Left ventricle myocardium inferior (tissue), 1 donor: ENCODE measurements around the gene CCDC8. TPM values are rescaled to one million over a fixed set of nuclear protein-coding genes. Genes with fewer than 3 reads are reported as not detected.
"Not testable (repeated sequence)": the region's sequence is repeated elsewhere in the genome, so short reads cannot be mapped to it uniquely, and the experiment has no call there.

Experiments used
- DNase-seq: peaks from one replicate; pipeline ENCODE4 v3.0.0-alpha.2; 2020
- H3K27ac ChIP-seq: fragments of 200-600 bp; replicated peaks from 2 replicates; pipeline ENCODE4 v1.8.0; 2021
- H3K27me3 ChIP-seq: fragments of 200-600 bp; 2 replicates; pipeline ENCODE4 v1.8.0; 2021; ENCODE audit warnings: low read depth
- H3K36me3 ChIP-seq: fragments of 200-600 bp; 2 replicates; pipeline ENCODE4 v1.8.0; 2021
- H3K4me1 ChIP-seq: fragments of 200-600 bp; 2 replicates; pipeline ENCODE4 v1.8.0; 2021
- H3K4me3 ChIP-seq: fragments of 200-600 bp; 2 replicates; pipeline ENCODE4 v1.8.0; 2021; ENCODE audit warnings: mild to moderate bottlenecking, moderate library complexity
- H3K9me3 ChIP-seq: fragments of 200-600 bp; replicated peaks from 2 replicates; pipeline ENCODE4 v1.8.0; 2021
- intact Hi-C: fragments of 100-400 bp; cut with micrococcal nuclease; formaldehyde crosslinking; loops from one replicate; pipeline ENCODE4 v1.11.0; 2022
- total RNA-seq: library from RNA; stranded (reverse); fragmentation: NEBNext Ultra II Directional; extraction: Animal tissue kit (Norgen Biotek cat#: 25700); gene quantifications from one replicate; pipeline ENCODE4 v1.2.1, GENCODE V29; 2021
- TF ChIP-seq, protein P1 (sequence below): fragments of 200-600 bp; IDR thresholded peaks from 2 replicates; pipeline ENCODE4 v1.8.0; 2021; ENCODE audit warnings: antibody characterized with exemption, mild to moderate bottlenecking, borderline replicate concordance
- donor health status: DM: no; HTN: yes; CAD: no; lungs with severe emphysema.

Gene CCDC8
- total RNA-seq, 1 donor from 2014 or later: 30.8 TPM

- Histone ChIP-seq H3K4me3 (no peak overlapping the region), H3K4me1 (peaks cover 20% of the 10 kb centered on the region), H3K9me3 (no peaks in the 10 kb centered on the region), H3K36me3 (no peaks in the 10 kb centered on the region), H3K27me3 (peaks cover 18% of the 10 kb centered on the region), H3K27ac (no peak overlapping the region)
- TF ChIP-seq, protein P1, sequence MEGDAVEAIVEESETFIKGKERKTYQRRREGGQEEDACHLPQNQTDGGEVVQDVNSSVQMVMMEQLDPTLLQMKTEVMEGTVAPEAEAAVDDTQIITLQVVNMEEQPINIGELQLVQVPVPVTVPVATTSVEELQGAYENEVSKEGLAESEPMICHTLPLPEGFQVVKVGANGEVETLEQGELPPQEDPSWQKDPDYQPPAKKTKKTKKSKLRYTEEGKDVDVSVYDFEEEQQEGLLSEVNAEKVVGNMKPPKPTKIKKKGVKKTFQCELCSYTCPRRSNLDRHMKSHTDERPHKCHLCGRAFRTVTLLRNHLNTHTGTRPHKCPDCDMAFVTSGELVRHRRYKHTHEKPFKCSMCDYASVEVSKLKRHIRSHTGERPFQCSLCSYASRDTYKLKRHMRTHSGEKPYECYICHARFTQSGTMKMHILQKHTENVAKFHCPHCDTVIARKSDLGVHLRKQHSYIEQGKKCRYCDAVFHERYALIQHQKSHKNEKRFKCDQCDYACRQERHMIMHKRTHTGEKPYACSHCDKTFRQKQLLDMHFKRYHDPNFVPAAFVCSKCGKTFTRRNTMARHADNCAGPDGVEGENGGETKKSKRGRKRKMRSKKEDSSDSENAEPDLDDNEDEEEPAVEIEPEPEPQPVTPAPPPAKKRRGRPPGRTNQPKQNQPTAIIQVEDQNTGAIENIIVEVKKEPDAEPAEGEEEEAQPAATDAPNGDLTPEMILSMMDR: no peak
- DNase-seq: no peak
- intact Hi-C loops: no loop called here
These were observed 9.0 kb upstream of the CCDC8 start for GRCh38 chr19:46422344-46422743.

- H3K4me1 ChIP-seq: peaks cover 20% of the 10 kb centered on the region
- no peak overlapping the region for H3K27ac ChIP-seq
- H3K4me3 ChIP-seq: no peak overlapping the region
- no peaks in the 10 kb centered on the region for H3K9me3 ChIP-seq
- TF ChIP-seq, protein P1: no peak
- H3K27me3 ChIP-seq: peaks cover 23% of the 10 kb centered on the region
- intact Hi-C loops: no loop called here
- H3K36me3 ChIP-seq: no peaks in the 10 kb centered on the region
- no peak for DNase-seq
These were observed 6.7 kb upstream of the CCDC8 start for GRCh38 chr19:46420056-46420455.

GRCh38 chr19:46415804-46416709 lies 2.7 kb upstream of the CCDC8 start:
- H3K27me3 ChIP-seq: peaks cover 46% of the 10 kb centered on the region
- H3K4me1 ChIP-seq: peaks cover 38% of the 10 kb centered on the region
- H3K27ac ChIP-seq: peak overlapping the region; percentile 59
- DNase-seq: peak; percentile 89
- intact Hi-C loops, H3K36me3 ChIP-seq, H3K9me3 ChIP-seq: not testable (repeated sequence)
- H3K4me3 ChIP-seq: peak overlapping the region; percentile 57

- peaks cover 50% of the 10 kb centered on the region for H3K4me1 ChIP-seq
- DNase-seq, intact Hi-C loops, H3K36me3 ChIP-seq, H3K27ac ChIP-seq, H3K9me3 ChIP-seq, H3K4me3 ChIP-seq: not testable (repeated sequence)
- peaks cover 53% of the 10 kb centered on the region for H3K27me3 ChIP-seq
These were observed 1.5 kb upstream of the CCDC8 start for GRCh38 chr19:46414899-46415298.

DNA sequence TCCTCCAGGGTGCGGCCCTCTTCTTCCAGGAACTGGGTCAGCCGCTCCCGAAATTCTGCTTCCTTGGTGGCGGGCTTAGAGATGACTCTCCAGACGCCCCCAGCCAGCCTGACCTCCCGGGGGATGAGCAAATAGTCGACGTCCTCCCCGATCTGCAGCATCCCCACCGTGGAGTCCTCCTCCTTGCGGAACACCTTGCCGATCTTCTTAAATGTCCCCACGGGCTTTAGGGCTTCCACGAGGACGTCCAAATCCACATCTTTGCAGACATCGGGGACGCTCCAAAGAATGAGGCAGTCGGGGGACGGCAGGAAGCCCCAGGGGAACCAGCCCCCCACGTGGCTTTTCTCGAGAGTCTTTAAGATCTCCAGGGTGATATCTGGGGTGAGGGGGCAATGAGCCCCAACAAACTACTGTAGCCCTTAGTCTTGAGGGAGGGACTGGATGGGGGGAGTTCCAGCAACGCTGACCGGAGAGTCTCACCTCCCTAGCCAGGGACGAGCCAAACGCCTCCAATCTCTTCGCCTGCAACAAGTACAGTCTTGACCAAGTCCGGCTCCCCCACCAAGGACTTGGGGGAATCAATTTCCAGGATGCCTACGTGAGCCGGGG lies 608 bp downstream of the CCDC8 start:
- Histone ChIP-seq H3K4me3 (peak overlapping the region; percentile 73), H3K9me3 (no peaks in the 10 kb centered on the region), H3K4me1 (peaks cover 68% of the 10 kb centered on the region), H3K27me3 (peaks cover 53% of the 10 kb centered on the region), H3K27ac (peak overlapping the region; percentile 90), H3K36me3 (peaks cover 8% of the 10 kb centered on the region)
- TF ChIP-seq, protein P1: no peak
- DNase-seq: no peak
- intact Hi-C loops: no loop called here

- peak overlapping the region; percentile 73 for H3K4me3 ChIP-seq
- no peak for DNase-seq
- H3K27me3 ChIP-seq: peaks cover 53% of the 10 kb centered on the region
- intact Hi-C loops: no loop called here
- TF ChIP-seq, protein P1: peak; percentile 14
- peaks cover 73% of the 10 kb centered on the region for H3K4me1 ChIP-seq
- H3K36me3 ChIP-seq: peaks cover 8% of the 10 kb centered on the region
- no peaks in the 10 kb centered on the region for H3K9me3 ChIP-seq
- H3K27ac ChIP-seq: peak overlapping the region; percentile 90
These were observed 1.3 kb downstream of the CCDC8 start for GRCh38 chr19:46411925-46412649.
